Coronary artery (tissue), 2 donors: ENCODE data around the gene CLDN18.

Source experiments
- DNase-seq: peaks from one replicate; pipeline ENCODE4 v3.0.0-alpha.2; 2017; ENCODE audit warnings: low spot score
- H3K27ac ChIP-seq, 2 donors: fragments of 200-600 bp; sonication (generic); one replicate each; pipeline ENCODE4 v1.5.1; 2016 to 2019
- H3K4me3 ChIP-seq: fragments of 200-600 bp; sonication (generic); 2 replicates; pipeline ENCODE4 v1.5.1; 2016; ENCODE audit warnings: mild to moderate bottlenecking, moderate library complexity
- TF ChIP-seq, protein P1 (sequence below): fragments of 200-600 bp; sonication (generic); IDR thresholded peaks from one replicate; pipeline ENCODE4 v1.5.1; 2019; ENCODE audit warnings: antibody characterized with exemption

CLDN18 gene

DNA sequence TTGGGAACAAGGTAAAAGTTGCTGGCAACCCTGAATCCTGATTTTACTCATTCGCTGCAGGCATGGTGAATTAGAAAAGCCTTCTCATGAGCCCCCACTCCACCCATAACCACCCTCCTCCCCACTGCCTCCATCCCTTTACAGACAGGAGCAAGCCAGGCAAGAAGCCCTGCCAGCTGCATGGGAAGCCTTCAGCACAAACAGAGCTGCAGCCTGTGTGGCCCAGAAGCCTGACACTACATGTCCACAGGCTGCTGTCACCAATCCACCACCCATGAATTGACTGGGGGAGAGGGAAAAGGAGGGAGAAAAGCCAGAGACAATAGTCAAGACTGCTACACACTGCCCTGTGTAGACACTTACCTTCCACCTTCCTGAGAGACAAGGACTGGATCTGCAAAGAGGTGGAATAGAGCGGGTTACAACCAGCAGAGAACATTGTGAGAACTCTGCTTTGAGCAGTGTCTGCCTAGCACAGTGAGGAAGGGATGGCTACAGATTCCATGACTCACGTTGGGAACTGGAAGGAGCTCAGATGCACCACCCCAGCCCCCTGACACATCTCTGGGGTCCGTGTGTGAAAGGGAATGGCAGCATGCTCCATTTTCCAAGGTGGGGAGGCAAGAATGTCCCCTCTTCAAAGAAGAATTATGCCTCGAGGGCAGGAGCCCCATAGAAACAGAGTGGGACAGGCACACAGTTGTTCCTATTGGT, 71.6 kb downstream of the CLDN18 start:
- DNase-seq: no peak
- H3K27ac ChIP-seq: peak overlapping the region in 1 of 2 donors; percentile 68
- peak overlapping the region; percentile 35 for H3K4me3 ChIP-seq
- TF ChIP-seq, protein P1, sequence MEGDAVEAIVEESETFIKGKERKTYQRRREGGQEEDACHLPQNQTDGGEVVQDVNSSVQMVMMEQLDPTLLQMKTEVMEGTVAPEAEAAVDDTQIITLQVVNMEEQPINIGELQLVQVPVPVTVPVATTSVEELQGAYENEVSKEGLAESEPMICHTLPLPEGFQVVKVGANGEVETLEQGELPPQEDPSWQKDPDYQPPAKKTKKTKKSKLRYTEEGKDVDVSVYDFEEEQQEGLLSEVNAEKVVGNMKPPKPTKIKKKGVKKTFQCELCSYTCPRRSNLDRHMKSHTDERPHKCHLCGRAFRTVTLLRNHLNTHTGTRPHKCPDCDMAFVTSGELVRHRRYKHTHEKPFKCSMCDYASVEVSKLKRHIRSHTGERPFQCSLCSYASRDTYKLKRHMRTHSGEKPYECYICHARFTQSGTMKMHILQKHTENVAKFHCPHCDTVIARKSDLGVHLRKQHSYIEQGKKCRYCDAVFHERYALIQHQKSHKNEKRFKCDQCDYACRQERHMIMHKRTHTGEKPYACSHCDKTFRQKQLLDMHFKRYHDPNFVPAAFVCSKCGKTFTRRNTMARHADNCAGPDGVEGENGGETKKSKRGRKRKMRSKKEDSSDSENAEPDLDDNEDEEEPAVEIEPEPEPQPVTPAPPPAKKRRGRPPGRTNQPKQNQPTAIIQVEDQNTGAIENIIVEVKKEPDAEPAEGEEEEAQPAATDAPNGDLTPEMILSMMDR: no peak

DNA sequence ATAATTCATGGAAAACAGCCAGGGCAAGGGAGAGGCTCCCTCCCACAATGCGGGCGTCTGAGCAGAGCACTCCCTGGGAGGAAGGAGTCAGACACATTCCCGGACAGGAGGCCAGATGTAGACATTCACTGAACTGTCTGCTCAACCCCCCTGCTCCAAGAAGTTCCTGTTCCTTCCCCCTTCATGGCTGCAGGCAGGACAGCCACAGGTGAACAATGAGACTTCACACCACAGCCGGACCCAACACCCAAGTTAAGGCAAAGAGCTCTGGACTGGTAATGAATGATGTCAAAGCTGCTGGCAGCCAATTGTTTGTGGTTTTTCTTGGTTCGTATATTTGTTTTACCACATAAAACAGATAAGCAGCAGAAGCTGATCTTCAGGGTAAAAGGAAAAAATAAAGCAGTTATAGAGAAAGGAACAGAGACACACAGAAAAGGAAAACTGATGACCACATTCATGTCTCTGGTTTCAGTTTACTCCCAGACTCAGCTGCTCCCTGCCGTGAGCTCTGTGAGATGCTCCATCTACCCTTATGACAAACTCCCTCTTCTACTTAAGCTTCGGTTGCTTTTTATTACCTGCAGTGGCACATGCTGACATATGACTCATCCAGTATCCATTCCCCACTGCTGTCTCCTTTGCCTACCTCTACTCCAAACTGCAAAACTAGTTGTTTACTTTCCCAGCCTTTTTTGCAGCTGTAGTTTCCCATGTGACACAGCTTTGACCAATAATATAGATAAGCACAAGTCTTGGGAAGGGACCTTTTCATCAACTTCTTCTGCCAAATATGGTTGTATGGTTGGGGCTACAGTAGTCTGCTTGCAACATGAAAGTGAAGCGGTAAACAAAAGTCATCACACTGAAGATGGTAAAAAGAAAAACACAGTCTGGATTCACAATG, 72.4 kb downstream of the CLDN18 start:
- TF ChIP-seq, protein P1: no peak
- Histone ChIP-seq H3K27ac (peak overlapping the region in 1 of 2 donors; percentile 68), H3K4me3 (peak overlapping the region; percentile 35)
- no peak for DNase-seq

DNA sequence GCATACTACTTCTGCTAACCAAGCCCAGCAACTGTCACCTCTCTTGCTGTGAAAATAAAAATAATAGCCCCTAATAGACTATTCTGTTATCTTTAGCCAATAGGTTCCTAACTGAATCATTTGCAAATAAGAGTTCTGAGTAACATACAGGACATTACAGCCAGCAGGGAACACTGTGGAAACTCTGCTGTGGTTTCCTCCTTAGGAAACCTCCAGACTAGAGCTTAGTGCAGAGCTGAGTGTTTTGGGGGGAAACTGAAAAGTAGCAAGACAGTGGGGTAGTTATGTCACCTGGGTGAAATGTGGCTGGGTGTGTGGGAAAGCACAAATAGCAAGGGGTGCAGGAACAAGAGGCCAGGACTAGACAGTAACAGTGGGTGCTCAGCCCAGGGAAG, 73.0 kb downstream of the CLDN18 start:
- DNase-seq: no peak
- H3K27ac ChIP-seq: peak overlapping the region in 1 of 2 donors; percentile 68
- H3K4me3 ChIP-seq: no peak overlapping the region
- TF ChIP-seq, protein P1: no peak
